Measurements from ENCODE around the gene ADAM21. TPM values are rescaled to one million over a fixed set of nuclear protein-coding genes. Genes with fewer than 3 reads are reported as not detected.
"Not testable (repeated sequence)": the region's sequence is repeated elsewhere in the genome, so short reads cannot be mapped to it uniquely, and the experiment has no call there.

Gene ADAM21
- total RNA-seq, 4 donors from 2014 or later, result 0.11 to 0.26 TPM; not detected in 2

- H3K27ac ChIP-seq (replicated peaks in 1 of 4), result peak within 1 kb of the TSS; percentile 42 to 67 (median 63)
- DNase-seq (ENCODE audit: extremely low spot score), result no peak
- WGBS, result under 1% methylated on average over 22 of the region's 22 CpGs
- intact Hi-C loops (cut with DNase I), result no loop called here
- peaks cover 0 to 6% (median 3%) of the 10 kb centered on the region in 4 donors for H3K36me3 ChIP-seq
- H3K9me3 ChIP-seq, result no peaks in the 10 kb centered on the region
- H3K4me3 ChIP-seq, result peak within 1 kb of the TSS; percentile 75 to 79 (median 77)
- TF ChIP-seq EP300 (IDR thresholded peaks at IDR 0.05) (no peak), POLR2A (IDR thresholded peaks at IDR 0.05; ENCODE audit: low read depth) (no peak), POLR2AphosphoS5 (IDR thresholded peaks at IDR 0.05) (peak; percentile 75 to 85), CTCF (IDR thresholded peaks at IDR 0.05) (peak in 1 of 3 experiments; percentile 4)
- peaks cover 3 to 26% (median 26%) of the 10 kb centered on the region in 4 donors for H3K4me1 ChIP-seq
- H3K27me3 ChIP-seq, result no peaks in the 10 kb centered on the region
Observed at GRCh38 chr14:70416725-70417349, 35.1 kb upstream of the ADAM21 start, which contains the start of gene SYNJ2BP. Gene SYNJ2BP (minus strand): TSS chr14:70417090. CDS start chr14:70416963, 127 bp downstream.

- H3K9me3 ChIP-seq; H3K27ac ChIP-seq (replicated peaks in 1 of 4); H3K27me3 ChIP-seq; intact Hi-C loops (cut with DNase I); H3K36me3 ChIP-seq; DNase-seq (ENCODE audit: extremely low spot score); H3K4me3 ChIP-seq: not testable (repeated sequence)
- WGBS, result 63% methylated on average over 4 of the region's 4 CpGs
- H3K4me1 ChIP-seq, result peaks cover 0 to 26% (median 23%) of the 10 kb centered on the region in 4 donors
Observed at GRCh38 chr14:70419270-70419931, 32.6 kb upstream of the ADAM21 start.

GRCh38 chr14:70422538-70422937, 29.4 kb upstream of the ADAM21 start:
- Histone ChIP-seq H3K4me1 (no peaks in the 10 kb centered on the region), H3K9me3 (no peaks in the 10 kb centered on the region), H3K36me3 (no peaks in the 10 kb centered on the region), H3K27me3 (no peaks in the 10 kb centered on the region), H3K27ac (replicated peaks in 1 of 4) (no peak overlapping the region), H3K4me3 (no peak overlapping the region)
- WGBS, result 83% methylated on average over 2 of the region's 2 CpGs
- DNase-seq (ENCODE audit: extremely low spot score), result no peak
- TF ChIP-seq POLR2A (IDR thresholded peaks at IDR 0.05; ENCODE audit: low read depth) (no peak), EP300 (IDR thresholded peaks at IDR 0.05) (no peak), POLR2AphosphoS5 (IDR thresholded peaks at IDR 0.05) (no peak), CTCF (IDR thresholded peaks at IDR 0.05) (no peak)
- intact Hi-C loops (cut with DNase I), result no loop called here

- 0% methylated on average over 1 of the region's 1 CpG for WGBS
- Histone ChIP-seq H3K9me3 (peaks cover 0 to 4% (median 1%) of the 10 kb centered on the region in 4 donors), H3K36me3 (no peaks in the 10 kb centered on the region), H3K4me1 (no peaks in the 10 kb centered on the region), H3K4me3 (no peak overlapping the region), H3K27me3 (no peaks in the 10 kb centered on the region), H3K27ac (replicated peaks in 1 of 4) (no peak overlapping the region)
- TF ChIP-seq POLR2A (IDR thresholded peaks at IDR 0.05; ENCODE audit: low read depth), result no peak
- no peak for TF ChIP-seq POLR2AphosphoS5 (IDR thresholded peaks at IDR 0.05)
- no peak for TF ChIP-seq CTCF (IDR thresholded peaks at IDR 0.05)
- no peak for DNase-seq (ENCODE audit: extremely low spot score)
- intact Hi-C loops (cut with DNase I), result no loop called here
Observed at GRCh38 chr14:70425354-70425753, 26.6 kb upstream of the ADAM21 start.

- DNase-seq (ENCODE audit: extremely low spot score); H3K4me1 ChIP-seq; H3K27me3 ChIP-seq; H3K36me3 ChIP-seq; intact Hi-C loops (cut with DNase I); H3K4me3 ChIP-seq; H3K27ac ChIP-seq (replicated peaks in 1 of 4): not testable (repeated sequence)
- WGBS, result 76% methylated on average over 4 of the region's 4 CpGs
- H3K9me3 ChIP-seq, result peaks cover 0 to 14% (median 10%) of the 10 kb centered on the region in 4 donors
Observed at GRCh38 chr14:70426555-70426954, 25.4 kb upstream of the ADAM21 start.

Data from esophagus muscularis mucosa (tissue), 4 donors.